HepG2 (cell line): ENCODE measurements around the gene CHN2. TPM values are rescaled to one million over a fixed set of nuclear protein-coding genes. Genes with fewer than 3 reads are reported as not detected.

Source experiments
- ARID5B ChIP-seq: IDR thresholded peaks from 2 replicates; pipeline ENCODE4 v1.4.0; 2020; ENCODE audit warnings: mild to moderate bottlenecking, missing genetic modification reagents
- BORCS8-MEF2B ChIP-seq: sonication (generic); formaldehyde crosslinking; IDR thresholded peaks from 2 replicates; pipeline ENCODE4 v1.8.0; 2022; ENCODE audit warnings: mild to moderate bottlenecking, missing genetic modification reagents
- CEBPG ChIP-seq: IDR thresholded peaks from 2 replicates; pipeline ENCODE4 v1.6.1; 2016
- ERF ChIP-seq: IDR thresholded peaks from 2 replicates; pipeline ENCODE4 v1.6.1; 2018; ENCODE audit warnings: missing biosample characterization, missing genetic modification reagents
- JARID2 ChIP-seq: sonication (generic); formaldehyde crosslinking; IDR thresholded peaks from 2 replicates; pipeline ENCODE4 v1.8.1; 2023; ENCODE audit warnings: missing genetic modification reagents, inconsistent platforms; ENCODE audit not compliant: insufficient replicate concordance
- MAFG ChIP-seq: sonication (generic); formaldehyde crosslinking; IDR thresholded peaks from 2 replicates; pipeline ENCODE4 v1.5.1; 2020; ENCODE audit warnings: mild to moderate bottlenecking, missing genetic modification reagents
- MEF2D ChIP-seq: sonication (generic); formaldehyde crosslinking; IDR thresholded peaks from 2 replicates; pipeline ENCODE4 v1.5.1; 2020; ENCODE audit warnings: mild to moderate bottlenecking, missing genetic modification reagents
- MIXL1 ChIP-seq: IDR thresholded peaks from 2 replicates; pipeline ENCODE4 v1.6.1; 2016
- MLXIP ChIP-seq: sonication (generic); formaldehyde crosslinking; IDR thresholded peaks from 2 replicates; pipeline ENCODE4 v1.9.0; 2021; ENCODE audit warnings: missing genetic modification reagents, borderline replicate concordance
- MYPOP ChIP-seq: sonication (generic); formaldehyde crosslinking; IDR thresholded peaks from 2 replicates; pipeline ENCODE4 v1.8.1; 2023; ENCODE audit warnings: mild to moderate bottlenecking, moderate library complexity, missing genetic modification reagents
- REL ChIP-seq: sonication (generic); formaldehyde crosslinking; conservative IDR thresholded peaks from 2 replicates; pipeline ENCODE4 v1.8.0; 2022; ENCODE audit warnings: mild to moderate bottlenecking, missing genetic modification reagents, moderate library complexity
- RFXANK ChIP-seq: IDR thresholded peaks from 2 replicates; pipeline ENCODE4 v1.6.1; 2016
- SMAD1 ChIP-seq: sonication (generic); formaldehyde crosslinking; IDR thresholded peaks from 2 replicates; pipeline ENCODE4 v1.4.0; 2020; ENCODE audit warnings: missing genetic modification reagents, low read depth, mild to moderate bottlenecking, borderline replicate concordance
- YEATS4 ChIP-seq: sonication (generic); formaldehyde crosslinking; IDR thresholded peaks from 2 replicates; pipeline ENCODE4 v1.4.0; 2020; ENCODE audit warnings: missing genetic modification reagents, borderline replicate concordance
- ZFP91 ChIP-seq: sonication (generic); formaldehyde crosslinking; IDR thresholded peaks from 2 replicates; pipeline ENCODE4 v1.9.0; 2022; ENCODE audit warnings: missing genetic modification reagents, mild to moderate bottlenecking, borderline replicate concordance
- ZNF20 ChIP-seq: sonication (generic); formaldehyde crosslinking; IDR thresholded peaks from 2 replicates; pipeline ENCODE4 v1.4.0; 2020; ENCODE audit warnings: mild to moderate bottlenecking, moderate library complexity, missing genetic modification reagents
- ZNF235 ChIP-seq: sonication (generic); formaldehyde crosslinking; IDR thresholded peaks from 2 replicates; pipeline ENCODE4 v1.8.1; 2023; ENCODE audit warnings: mild to moderate bottlenecking, missing genetic modification reagents, borderline replicate concordance
- ZNF333 ChIP-seq: sonication (generic); formaldehyde crosslinking; IDR thresholded peaks from 2 replicates; pipeline ENCODE4 v1.4.0; 2020; ENCODE audit warnings: mild to moderate bottlenecking, missing genetic modification reagents, borderline replicate concordance
- ZNF567 ChIP-seq: sonication (generic); formaldehyde crosslinking; IDR thresholded peaks from 2 replicates; pipeline ENCODE4 v1.8.1; 2023; ENCODE audit warnings: mild to moderate bottlenecking, missing genetic modification reagents, borderline replicate concordance
- ZNF589 ChIP-seq: sonication (generic); formaldehyde crosslinking; conservative IDR thresholded peaks from 2 replicates; pipeline ENCODE4 v1.8.0; 2022; ENCODE audit warnings: mild to moderate bottlenecking, moderate library complexity, missing genetic modification reagents
- ZNF773 ChIP-seq: sonication (generic); formaldehyde crosslinking; IDR thresholded peaks from 2 replicates; pipeline ENCODE4 v1.4.0; 2020; ENCODE audit warnings: missing genetic modification reagents, borderline replicate concordance
- polyA plus RNA-seq, 8 experiments: library from polyadenylated mRNA; depleted of rRNA in 3 of 8; stranded (reverse) in 7 of 8; unstranded in 1 of 8; fragments of >200 nt; fragmentation: Illumina TruSeq in 4 of 8; extraction: Trizol in 4 of 8; gene quantifications; 2 replicates each; pipeline versions ENCODE4 v1.2.1 to v1.2.3, GENCODE V29; 2011 to 2016; ENCODE audit warnings: low read depth in 4 of 8, missing spikeins in 1 of 8, mixed read lengths in 1 of 8; ENCODE audit not compliant: insufficient read depth in 1 of 8
- total RNA-seq, 5 experiments: library from RNA; depleted of rRNA; stranded (reverse); fragments of >200 nt; fragmentation: Illumina TruSeq; extraction: Trizol; gene quantifications; 2 replicates each; pipeline ENCODE4 v1.2.3, GENCODE V29; 2016; ENCODE audit warnings: low read depth in 1 of 5

Gene CHN2
- total and polyA plus RNA-seq, 2 of the 13 experiments (the other 11 are each of a cell fraction or from before 2014, with no cell fraction given) = 23.5 to 30.5 TPM

GRCh38 chr7:29190349-29191045, 4.1 kb upstream of the CHN2 start (continued):
- TF ChIP-seq ARID5B (CRISPR knock-in tag) (peak; percentile 94), ERF (no peak), MIXL1 (CRISPR knock-in tag) (peak; percentile 10; the same call in 1 of the 2 replicates), RFXANK (CRISPR knock-in tag) (no peak), BORCS8-MEF2B (CRISPR knock-in tag) (no peak), REL (CRISPR knock-in tag) (no peak), MYPOP (peak; percentile 49; the same call in 1 of the 2 replicates), ZFP91 (CRISPR knock-in tag) (0 out of 2 replicates have a peak, but pooled peaks have one; percentile 5), SMAD1 (CRISPR knock-in tag) (no peak), YEATS4 (no peak; the same call in 1 of the 2 replicates), MAFG (no peak), ZNF773 (CRISPR knock-in tag) (no peak), MEF2D (CRISPR knock-in tag) (no peak; the same call in 1 of the 2 replicates), ZNF20 (no peak), MLXIP (CRISPR knock-in tag) (no peak), CEBPG (CRISPR knock-in tag) (peak; percentile 86), JARID2 (CRISPR knock-in tag) (no peak), ZNF333 (CRISPR knock-in tag) (no peak), ZNF589 (CRISPR knock-in tag) (no peak), ZNF235 (CRISPR knock-in tag) (no peak), ZNF567 (CRISPR knock-in tag) (no peak)
